Kidney epithelial cell (primary cell): ENCODE data around the gene ACTBL2. TPM values are rescaled to one million over a fixed set of nuclear protein-coding genes. Genes with fewer than 3 reads are reported as not detected.
A peak's percentile ranks its signal among the peaks of the same experiment; 100 is the strongest.

Experiments used
- DNase-seq: peaks from one replicate; pipeline ENCODE4 v3.0.0-alpha.2; 2010; ENCODE audit warnings: low read depth
- H3K27me3 ChIP-seq: 2 replicates; pipeline ENCODE4 v1.6.0; 2011; ENCODE audit warnings: low read length; ENCODE audit not compliant: control insufficient read depth, insufficient read depth
- H3K36me3 ChIP-seq: 2 replicates; pipeline ENCODE4 v1.5.1; 2011; ENCODE audit warnings: low read length; ENCODE audit not compliant: control insufficient read depth, insufficient read depth
- H3K4me3 ChIP-seq: 2 replicates; pipeline ENCODE4 v1.5.1; 2011; ENCODE audit warnings: low read depth, mild to moderate bottlenecking, control low read depth, low read length
- total RNA-seq: library from RNA; depleted of rRNA; stranded (reverse); fragments of >200 nt; gene quantifications from 2 replicates; pipeline ENCODE4 v1.2.3, GENCODE V29; 2015
- TF ChIP-seq, protein P1 (sequence below): IDR thresholded peaks from 2 replicates; pipeline ENCODE4 v1.5.1; 2011; ENCODE audit warnings: mild to moderate bottlenecking, moderate library complexity, low read length, control low read depth, inconsistent platforms; ENCODE audit not compliant: insufficient read depth, poor library complexity, severe bottlenecking

ACTBL2 gene
- total RNA-seq, 1 donor from 2014 or later: 1.3 TPM

DNA sequence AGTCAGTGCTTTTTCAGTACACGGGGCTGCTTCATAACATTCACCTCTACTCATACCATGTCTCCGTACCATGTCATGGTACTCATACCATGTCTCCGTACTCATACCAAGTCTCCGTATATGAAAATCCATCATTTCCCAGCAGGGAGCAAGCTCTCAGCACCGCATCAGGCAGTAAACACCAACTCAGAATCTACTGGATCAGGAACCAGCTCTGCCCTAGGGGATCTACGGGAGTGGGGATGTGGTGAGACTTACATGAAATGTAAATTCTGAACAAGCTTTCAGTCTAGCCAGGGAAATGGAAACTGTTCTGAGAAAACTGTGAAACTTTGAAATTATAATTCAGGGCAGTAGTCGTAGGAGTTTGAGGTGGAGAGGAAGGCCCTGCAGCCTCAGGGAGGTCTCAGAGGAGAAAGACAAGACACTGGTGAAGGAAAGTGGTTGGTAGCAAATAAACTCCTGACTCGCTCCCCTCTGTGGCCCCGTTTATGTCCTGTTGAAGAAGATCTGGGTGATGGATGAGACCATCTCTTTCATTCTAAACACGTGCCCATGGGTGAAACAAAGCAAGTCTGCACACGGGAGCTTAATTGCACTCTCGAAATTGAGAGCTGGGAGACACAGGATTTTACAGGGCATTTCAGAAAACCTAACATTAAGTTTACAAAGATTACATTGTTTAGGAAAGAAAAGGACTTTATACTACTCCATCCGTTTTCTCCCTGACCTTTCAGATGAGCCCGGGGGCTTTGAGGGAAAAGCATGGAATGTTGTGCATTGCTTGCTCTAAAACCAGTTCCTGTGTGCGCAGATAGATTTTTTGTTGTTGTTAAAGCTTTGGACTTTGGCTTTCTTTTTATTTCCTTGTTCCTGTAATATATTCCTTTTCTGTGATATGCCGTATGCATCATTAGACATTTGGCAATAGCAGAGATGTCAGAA is 26.8 kb downstream of the ACTBL2 start:
- H3K4me3 ChIP-seq: no peak overlapping the region
- no peaks in the 10 kb centered on the region for H3K27me3 ChIP-seq
- DNase-seq: no peak
- no peaks in the 10 kb centered on the region for H3K36me3 ChIP-seq
- TF ChIP-seq, protein P1, sequence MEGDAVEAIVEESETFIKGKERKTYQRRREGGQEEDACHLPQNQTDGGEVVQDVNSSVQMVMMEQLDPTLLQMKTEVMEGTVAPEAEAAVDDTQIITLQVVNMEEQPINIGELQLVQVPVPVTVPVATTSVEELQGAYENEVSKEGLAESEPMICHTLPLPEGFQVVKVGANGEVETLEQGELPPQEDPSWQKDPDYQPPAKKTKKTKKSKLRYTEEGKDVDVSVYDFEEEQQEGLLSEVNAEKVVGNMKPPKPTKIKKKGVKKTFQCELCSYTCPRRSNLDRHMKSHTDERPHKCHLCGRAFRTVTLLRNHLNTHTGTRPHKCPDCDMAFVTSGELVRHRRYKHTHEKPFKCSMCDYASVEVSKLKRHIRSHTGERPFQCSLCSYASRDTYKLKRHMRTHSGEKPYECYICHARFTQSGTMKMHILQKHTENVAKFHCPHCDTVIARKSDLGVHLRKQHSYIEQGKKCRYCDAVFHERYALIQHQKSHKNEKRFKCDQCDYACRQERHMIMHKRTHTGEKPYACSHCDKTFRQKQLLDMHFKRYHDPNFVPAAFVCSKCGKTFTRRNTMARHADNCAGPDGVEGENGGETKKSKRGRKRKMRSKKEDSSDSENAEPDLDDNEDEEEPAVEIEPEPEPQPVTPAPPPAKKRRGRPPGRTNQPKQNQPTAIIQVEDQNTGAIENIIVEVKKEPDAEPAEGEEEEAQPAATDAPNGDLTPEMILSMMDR: no peak

DNA sequence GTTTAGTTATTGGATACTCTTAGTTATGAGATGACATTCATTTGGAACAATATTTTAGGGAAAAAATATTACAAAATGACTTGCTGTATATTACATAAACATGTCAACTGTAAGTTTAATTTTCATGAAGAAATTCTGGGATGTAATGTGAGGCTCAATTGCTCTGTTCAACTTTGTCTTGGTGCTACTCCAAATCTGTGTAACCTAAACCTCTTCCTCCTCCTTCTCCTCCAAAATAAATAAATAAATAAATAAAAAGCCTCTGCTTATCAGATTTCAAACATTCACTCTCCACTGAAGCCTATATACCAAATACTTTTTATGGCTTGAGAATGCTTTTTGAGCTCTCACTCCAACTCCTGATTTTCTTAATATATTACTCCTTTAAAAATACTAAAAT is 27.7 kb downstream of the ACTBL2 start:
- TF ChIP-seq, protein P1: no peak
- no peaks in the 10 kb centered on the region for H3K27me3 ChIP-seq
- H3K4me3 ChIP-seq: no peak overlapping the region
- no peaks in the 10 kb centered on the region for H3K36me3 ChIP-seq
- no peak for DNase-seq

DNA sequence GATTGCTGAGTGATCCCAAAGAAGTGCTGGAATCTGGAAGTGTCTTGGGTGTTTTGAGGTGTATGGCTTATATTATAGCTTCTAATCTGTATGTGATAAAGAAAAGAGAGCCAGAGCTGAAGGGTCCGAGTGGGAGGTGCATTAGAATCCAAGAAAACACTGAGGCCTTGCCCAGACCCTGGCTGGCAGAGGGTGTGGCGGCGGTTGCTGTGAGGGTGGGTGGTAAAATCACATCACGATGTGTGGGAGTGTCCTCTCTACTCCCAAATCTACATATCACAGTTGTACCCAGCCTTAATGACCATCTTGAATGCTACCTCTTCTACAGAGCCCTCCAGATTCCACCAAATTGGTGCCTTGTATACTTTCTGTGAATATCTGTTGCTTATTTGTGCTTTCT is 28.9 kb downstream of the ACTBL2 start:
- Histone ChIP-seq H3K4me3 (no peak overlapping the region), H3K36me3 (no peaks in the 10 kb centered on the region), H3K27me3 (no peaks in the 10 kb centered on the region)
- DNase-seq: no peak
- TF ChIP-seq, protein P1: no peak

DNA sequence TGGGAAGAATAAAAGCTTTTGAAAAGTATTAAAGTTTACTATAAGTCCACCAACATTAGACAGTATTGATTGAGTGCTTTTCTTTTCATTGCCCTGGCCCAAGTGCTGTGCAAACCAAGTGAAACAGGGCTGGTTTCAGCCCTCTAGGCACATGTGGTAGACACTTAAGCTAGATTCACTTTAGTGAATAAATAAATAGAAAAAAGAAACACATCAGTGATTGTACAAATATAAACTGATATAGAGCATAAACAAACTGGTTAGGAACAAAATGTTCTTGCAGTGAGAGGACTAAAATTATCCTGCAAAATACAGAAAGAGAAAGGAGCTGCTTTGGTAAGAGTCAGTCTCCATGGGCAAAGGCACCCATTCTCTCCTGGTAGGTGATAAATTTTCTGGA is 29.7 kb downstream of the ACTBL2 start:
- no peaks in the 10 kb centered on the region for H3K36me3 ChIP-seq
- TF ChIP-seq, protein P1: no peak
- no peak overlapping the region for H3K4me3 ChIP-seq
- no peak for DNase-seq
- no peaks in the 10 kb centered on the region for H3K27me3 ChIP-seq

DNA sequence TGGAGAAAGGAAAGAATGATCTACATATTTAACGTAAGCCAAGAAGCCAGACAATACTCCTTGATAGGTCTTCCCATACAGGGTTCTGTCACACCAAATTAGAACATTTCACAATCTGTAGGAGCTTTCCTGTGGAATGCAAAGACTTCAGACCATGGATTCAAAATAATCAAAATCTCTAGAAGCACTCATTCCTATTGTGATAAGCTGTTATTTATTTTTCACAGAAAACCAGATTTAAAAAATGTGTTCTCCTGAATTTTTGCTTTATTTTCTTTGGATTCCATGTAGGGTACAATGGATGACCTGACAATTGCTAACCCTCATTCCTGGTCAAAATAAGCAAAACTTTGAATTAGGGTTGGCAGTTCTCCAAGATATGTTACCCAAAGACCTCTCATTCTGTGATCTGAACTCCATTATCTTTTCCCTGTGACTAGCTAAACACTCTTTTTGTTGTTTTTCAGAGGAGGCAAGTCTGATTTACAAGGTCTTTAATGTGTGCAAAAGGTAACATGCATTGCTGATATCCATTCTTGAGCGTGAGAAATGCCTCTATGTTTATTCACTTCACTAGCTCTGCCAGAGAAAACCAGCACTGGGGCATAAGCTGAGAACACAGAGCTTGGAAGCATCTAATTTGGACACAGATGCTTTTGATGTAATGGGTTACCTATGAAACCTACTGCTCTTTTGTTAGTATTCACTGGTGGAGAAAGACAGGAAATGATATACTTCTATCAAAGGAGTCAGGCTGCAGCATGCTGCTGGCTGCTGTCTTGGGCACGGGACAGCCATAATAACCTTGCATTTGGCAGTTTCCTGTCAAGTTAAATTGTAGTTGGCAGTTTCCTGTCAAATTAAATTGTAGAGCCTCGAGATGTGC is 31.4 kb downstream of the ACTBL2 start:
- peak; percentile 92 for DNase-seq
- Histone ChIP-seq H3K4me3 (no peak overlapping the region), H3K36me3 (no peaks in the 10 kb centered on the region), H3K27me3 (no peaks in the 10 kb centered on the region)
- TF ChIP-seq, protein P1: no peak
